OCI-LY7 (cell line): Measurements from ENCODE around the gene LMBRD2.

Source experiments
- CTCF ChIP-seq: fragments of 200-600 bp; sonication (generic); conservative IDR thresholded peaks from 2 replicates; pipeline ENCODE4 v1.5.1; 2014; ENCODE audit warnings: mild to moderate bottlenecking, antibody characterized with exemption, low read length, moderate library complexity, mixed read lengths
- EZH2phosphoT487 ChIP-seq: fragments of 200-600 bp; sonication (generic); IDR thresholded peaks from 2 replicates; pipeline ENCODE4 v1.6.1; 2018; ENCODE audit warnings: low read depth, borderline replicate concordance, mild to moderate bottlenecking, mixed run types, antibody characterized with exemption, low read length, moderate library complexity, mixed read lengths

- TF ChIP-seq CTCF (no peak), EZH2phosphoT487 (no peak)
These were observed 47.9 kb upstream of the LMBRD2 start for GRCh38 chr5:36199620-36200019.
